ENCODE results near the gene SDK1.

Gene SDK1

GRCh38 chr7:3893789-3894153 is 592.7 kb downstream of the SDK1 start:
- DNase-seq: peak in 1 of 2 donors; percentile 66
- H3K4me3 ChIP-seq (ENCODE audit: low read depth, low read length): no peak overlapping the region
- H2BK12ac ChIP-seq (ENCODE audit: low read length): no peak overlapping the region
- no peak overlapping the region for H4K12ac ChIP-seq (ENCODE audit: low read depth, low read length)
- no peak overlapping the region for H2AFZ ChIP-seq (ENCODE audit: insufficient read depth, low read length, poor library complexity)
- H3K4me2 ChIP-seq (ENCODE audit: low read length): no peak overlapping the region
- no CpG with 5 or more reads among the region's 4 CpGs for WGBS (ENCODE audit: extremely low coverage, insufficient coverage, insufficient read length)
- peaks cover 0 to 3% of the 10 kb centered on the region in 2 experiments for H3K36me3 ChIP-seq (ENCODE audit: control insufficient read depth in 1 of 2, insufficient read depth in 2 of 2, low read length in 2 of 2)
- H3K18ac ChIP-seq (ENCODE audit: low read length): no peak overlapping the region
- H3K4ac ChIP-seq (ENCODE audit: low read depth, low read length): no peak overlapping the region
- no peak overlapping the region for H4K8ac ChIP-seq (ENCODE audit: low read depth, low read length)
- H3K4me1 ChIP-seq (ENCODE audit: control insufficient read depth in 1 of 2, insufficient read depth in 2 of 2, low read length in 2 of 2): no peaks in the 10 kb centered on the region
- H3K9ac ChIP-seq (ENCODE audit: low read length): no peak overlapping the region
- H3K23ac ChIP-seq (ENCODE audit: low read length): no peak overlapping the region
- no peak overlapping the region for H2BK5ac ChIP-seq (ENCODE audit: low read depth, low read length, poor library complexity)
- no peak overlapping the region for H2BK120ac ChIP-seq (ENCODE audit: insufficient read depth, low read length, poor library complexity)
- peaks cover 2% of the 10 kb centered on the region for H3K9me3 ChIP-seq (ENCODE audit: insufficient read depth, low read depth, low read length)
- no peak overlapping the region for H2AK5ac ChIP-seq (ENCODE audit: low read length)
- no peaks in the 10 kb centered on the region for H3K27me3 ChIP-seq (ENCODE audit: insufficient read depth, low read length)
- no peaks in the 10 kb centered on the region for H3K79me2 ChIP-seq (ENCODE audit: control insufficient read depth, insufficient read depth, low read length, poor library complexity)
- H3K14ac ChIP-seq (ENCODE audit: low read length): no peak overlapping the region
- H3K27ac ChIP-seq (ENCODE audit: low read depth, low read length): no peak overlapping the region
- no peaks in the 10 kb centered on the region for H3K79me1 ChIP-seq (ENCODE audit: low read length)
- H4K91ac ChIP-seq (ENCODE audit: low read depth, low read length): no peak overlapping the region

GRCh38 chr7:3895341-3896116 is 594.5 kb downstream of the SDK1 start:
- H2AK5ac ChIP-seq (ENCODE audit: low read length): no peak overlapping the region
- DNase-seq: no peak
- H3K27ac ChIP-seq (ENCODE audit: low read depth, low read length): no peak overlapping the region
- no peak overlapping the region for H2BK12ac ChIP-seq (ENCODE audit: low read length)
- H3K4me3 ChIP-seq (ENCODE audit: low read depth, low read length): no peak overlapping the region
- no peak overlapping the region for H3K4me2 ChIP-seq (ENCODE audit: low read length)
- H4K8ac ChIP-seq (ENCODE audit: low read depth, low read length): no peak overlapping the region
- no peak overlapping the region for H3K9ac ChIP-seq (ENCODE audit: low read length)
- no peak overlapping the region for H4K91ac ChIP-seq (ENCODE audit: low read depth, low read length)
- H3K4ac ChIP-seq (ENCODE audit: low read depth, low read length): no peak overlapping the region
- no peak overlapping the region for H2AFZ ChIP-seq (ENCODE audit: insufficient read depth, low read length, poor library complexity)
- H2BK120ac ChIP-seq (ENCODE audit: insufficient read depth, low read length, poor library complexity): no peak overlapping the region
- H3K9me3 ChIP-seq (ENCODE audit: insufficient read depth, low read depth, low read length): peaks cover 2% of the 10 kb centered on the region
- H3K79me1 ChIP-seq (ENCODE audit: low read length): no peaks in the 10 kb centered on the region
- peaks cover 0 to 3% of the 10 kb centered on the region in 2 experiments for H3K36me3 ChIP-seq (ENCODE audit: control insufficient read depth in 1 of 2, insufficient read depth in 2 of 2, low read length in 2 of 2)
- no peaks in the 10 kb centered on the region for H3K79me2 ChIP-seq (ENCODE audit: control insufficient read depth, insufficient read depth, low read length, poor library complexity)
- WGBS (ENCODE audit: extremely low coverage, insufficient coverage, insufficient read length): no CpG with 5 or more reads among the region's 9 CpGs
- no peak overlapping the region for H3K23ac ChIP-seq (ENCODE audit: low read length)
- no peak overlapping the region for H3K18ac ChIP-seq (ENCODE audit: low read length)
- H4K12ac ChIP-seq (ENCODE audit: low read depth, low read length): no peak overlapping the region
- no peak overlapping the region for H3K14ac ChIP-seq (ENCODE audit: low read length)
- H2BK5ac ChIP-seq (ENCODE audit: low read depth, low read length, poor library complexity): no peak overlapping the region
- H3K27me3 ChIP-seq (ENCODE audit: insufficient read depth, low read length): no peaks in the 10 kb centered on the region
- H3K4me1 ChIP-seq (ENCODE audit: control insufficient read depth in 1 of 2, insufficient read depth in 2 of 2, low read length in 2 of 2): no peaks in the 10 kb centered on the region

GRCh38 chr7:3896169-3896765 is 595.2 kb downstream of the SDK1 start:
- no peaks in the 10 kb centered on the region for H3K27me3 ChIP-seq (ENCODE audit: insufficient read depth, low read length)
- WGBS (ENCODE audit: extremely low coverage, insufficient coverage, insufficient read length): no CpG with 5 or more reads among the region's 6 CpGs
- H2BK12ac ChIP-seq (ENCODE audit: low read length): no peak overlapping the region
- H3K18ac ChIP-seq (ENCODE audit: low read length): no peak overlapping the region
- DNase-seq: peak in 1 of 2 donors; percentile 26
- no peak overlapping the region for H2BK120ac ChIP-seq (ENCODE audit: insufficient read depth, low read length, poor library complexity)
- no peak overlapping the region for H3K4ac ChIP-seq (ENCODE audit: low read depth, low read length)
- H3K4me3 ChIP-seq (ENCODE audit: low read depth, low read length): no peak overlapping the region
- no peak overlapping the region for H4K91ac ChIP-seq (ENCODE audit: low read depth, low read length)
- H3K36me3 ChIP-seq (ENCODE audit: control insufficient read depth in 1 of 2, insufficient read depth in 2 of 2, low read length in 2 of 2): peaks cover 0 to 3% of the 10 kb centered on the region in 2 experiments
- H4K8ac ChIP-seq (ENCODE audit: low read depth, low read length): no peak overlapping the region
- peaks cover 2% of the 10 kb centered on the region for H3K9me3 ChIP-seq (ENCODE audit: insufficient read depth, low read depth, low read length)
- no peaks in the 10 kb centered on the region for H3K79me1 ChIP-seq (ENCODE audit: low read length)
- H3K4me2 ChIP-seq (ENCODE audit: low read length): no peak overlapping the region
- no peak overlapping the region for H2AFZ ChIP-seq (ENCODE audit: insufficient read depth, low read length, poor library complexity)
- H3K23ac ChIP-seq (ENCODE audit: low read length): no peak overlapping the region
- no peak overlapping the region for H3K14ac ChIP-seq (ENCODE audit: low read length)
- peak overlapping the region; percentile 20 for H3K27ac ChIP-seq (ENCODE audit: low read depth, low read length)
- H2BK5ac ChIP-seq (ENCODE audit: low read depth, low read length, poor library complexity): no peak overlapping the region
- H3K4me1 ChIP-seq (ENCODE audit: control insufficient read depth in 1 of 2, insufficient read depth in 2 of 2, low read length in 2 of 2): no peaks in the 10 kb centered on the region
- no peak overlapping the region for H4K12ac ChIP-seq (ENCODE audit: low read depth, low read length)
- no peak overlapping the region for H3K9ac ChIP-seq (ENCODE audit: low read length)
- H2AK5ac ChIP-seq (ENCODE audit: low read length): no peak overlapping the region
- H3K79me2 ChIP-seq (ENCODE audit: control insufficient read depth, insufficient read depth, low read length, poor library complexity): no peaks in the 10 kb centered on the region

- Histone ChIP-seq H3K9ac (ENCODE audit: low read length) (no peak overlapping the region), H3K27ac (ENCODE audit: low read depth, low read length) (no peak overlapping the region), H2AFZ (ENCODE audit: insufficient read depth, low read length, poor library complexity) (no peak overlapping the region), H3K23ac (ENCODE audit: low read length) (no peak overlapping the region), H3K4ac (ENCODE audit: low read depth, low read length) (no peak overlapping the region), H3K18ac (ENCODE audit: low read length) (no peak overlapping the region), H4K12ac (ENCODE audit: low read depth, low read length) (no peak overlapping the region), H4K91ac (ENCODE audit: low read depth, low read length) (no peak overlapping the region), H3K14ac (ENCODE audit: low read length) (no peak overlapping the region), H3K4me2 (ENCODE audit: low read length) (no peak overlapping the region), H3K4me3 (ENCODE audit: low read depth, low read length) (no peak overlapping the region), H2BK12ac (ENCODE audit: low read length) (no peak overlapping the region), H3K4me1 (ENCODE audit: control insufficient read depth in 1 of 2, insufficient read depth in 2 of 2, low read length in 2 of 2) (no peaks in the 10 kb centered on the region), H2BK120ac (ENCODE audit: insufficient read depth, low read length, poor library complexity) (no peak overlapping the region), H3K27me3 (ENCODE audit: insufficient read depth, low read length) (no peaks in the 10 kb centered on the region), H2BK5ac (ENCODE audit: low read depth, low read length, poor library complexity) (no peak overlapping the region), H2AK5ac (ENCODE audit: low read length) (no peak overlapping the region), H3K79me1 (ENCODE audit: low read length) (no peaks in the 10 kb centered on the region), H3K36me3 (ENCODE audit: control insufficient read depth in 1 of 2, insufficient read depth in 2 of 2, low read length in 2 of 2) (peaks cover 0 to 3% of the 10 kb centered on the region in 2 experiments), H4K8ac (ENCODE audit: low read depth, low read length) (no peak overlapping the region), H3K9me3 (ENCODE audit: insufficient read depth, low read depth, low read length) (peaks cover 2% of the 10 kb centered on the region), H3K79me2 (ENCODE audit: control insufficient read depth, insufficient read depth, low read length, poor library complexity) (no peaks in the 10 kb centered on the region)
- WGBS (ENCODE audit: extremely low coverage, insufficient coverage, insufficient read length): no CpG with 5 or more reads among the region's 10 CpGs
- peak; percentile 39 to 74 for DNase-seq
Observed at GRCh38 chr7:3897430-3898372, 596.6 kb downstream of the SDK1 start.

All from trophoblast cell (in vitro differentiated cells and primary cell).